Gastrocnemius medialis (tissue), 4 donors: ENCODE measurements around the gene NHERF2. TPM values are rescaled to one million over a fixed set of nuclear protein-coding genes. Genes with fewer than 3 reads are reported as not detected.
A peak's percentile ranks its signal among the peaks of the same experiment; 100 is the strongest.

Experiments
- ATAC-seq, 2 donors: fragments of 150-250 bp; one replicate each; pipeline ENCODE4 v1.9.1; 2016
- DNase-seq, 2 donors: peaks; one replicate each; pipeline ENCODE4 v3.0.0-alpha.2; 2019
- H3K27ac ChIP-seq, 4 donors: fragments of 200-600 bp; sonication (generic); 1 replicate in 1 of 4; 2 replicates in 3 of 4; pipeline ENCODE4 v1.5.1; 2016 to 2018; ENCODE audit warnings: mild to moderate bottlenecking in 2 of 4, moderate library complexity in 1 of 4
- H3K27me3 ChIP-seq, 3 donors: fragments of 200-600 bp; sonication (generic) in 2 of 3; 1 replicate in 1 of 3; 2 replicates in 2 of 3; pipeline versions ENCODE4 v1.5.1 to v1.6.0; 2016 to 2019; ENCODE audit warnings: mild to moderate bottlenecking in 1 of 3, moderate library complexity in 1 of 3
- H3K36me3 ChIP-seq, 2 donors: fragments of 200-600 bp; sonication (generic) in 1 of 2; one replicate each; pipeline ENCODE4 v1.5.1; 2017 to 2018
- H3K4me1 ChIP-seq, 2 donors: fragments of 200-600 bp; sonication (generic) in 1 of 2; one replicate each; pipeline ENCODE4 v1.5.1; 2016 to 2017; ENCODE audit warnings: mild to moderate bottlenecking in 2 of 2
- H3K4me3 ChIP-seq, 4 donors: fragments of 200-600 bp; sonication (generic) in 3 of 4; 1 replicate in 1 of 4; 2 replicates in 3 of 4; pipeline ENCODE4 v1.5.1; 2016 to 2019; ENCODE audit warnings: mild to moderate bottlenecking in 2 of 4
- H3K9me3 ChIP-seq, 3 donors: fragments of 200-600 bp; sonication (generic) in 2 of 3; 1 replicate in 1 of 3; 2 replicates in 2 of 3; pipeline ENCODE4 v1.5.1; 2016 to 2019
- CTCF ChIP-seq, 5 experiments: fragments of 450-650 bp in 3 of 5; fragments of 200-600 bp in 2 of 5; sonication (generic) in 2 of 5; IDR thresholded peaks in 4 of 5; conservative IDR thresholded peaks in 1 of 5; 1 replicate in 4 of 5; 2 replicates in 1 of 5; pipeline ENCODE4 v1.5.1; 2016 to 2019; ENCODE audit warnings: antibody characterized with exemption in 5 of 5, mild to moderate bottlenecking in 3 of 5, moderate library complexity in 3 of 5
- POLR2A ChIP-seq, 2 donors: fragments of 450-650 bp; IDR thresholded peaks; one replicate each; pipeline ENCODE4 v1.6.1; 2017; ENCODE audit warnings: antibody characterized with exemption in 2 of 2, mild to moderate bottlenecking in 2 of 2, moderate library complexity in 2 of 2
- in situ Hi-C, 4 donors: fragments of 200-750 bp; cut with MboI; loops; one replicate each; pipeline versions ENCODE4 v1.15.0 to v1.8.0; 2017; ENCODE audit warnings: low sequenced_read_pairs in 4 of 4
- intact Hi-C: fragments of 100-400 bp; cut with DNase I; formaldehyde crosslinking; loops from one replicate; pipeline ENCODE4 v1.15.1; 2023; ENCODE audit warnings: low total_unique reads
- total RNA-seq, 4 donors: library from RNA; depleted of rRNA; stranded (reverse); fragments of >200 nt; gene quantifications; one replicate each; pipeline versions ENCODE4 v1.1.0 to v1.2.3, GENCODE V29; 2016

Gene NHERF2
- total RNA-seq, 4 donors from 2014 or later: 51.6 to 86.9 (median 74.4) TPM

GRCh38 chr16:1979271-1980029, 47.3 kb upstream of the NHERF2 start:
- in situ Hi-C loops: no loop called here
- H3K4me1 ChIP-seq: peaks cover 7 to 13% of the 10 kb centered on the region in 2 donors
- H3K27me3 ChIP-seq: no peaks in the 10 kb centered on the region
- no peaks in the 10 kb centered on the region for H3K9me3 ChIP-seq
- H3K27ac ChIP-seq: no peak overlapping the region
- H3K36me3 ChIP-seq: peaks cover 0 to 44% of the 10 kb centered on the region in 2 donors
- intact Hi-C loops: loop anchor here (10.0 kb wide), 1 partner anchor 365 kb away; the partner anchor contains the start of genes CRAMP1 and IFT140
- H3K4me3 ChIP-seq: no peak overlapping the region
- no peak for DNase-seq
- no peak for ATAC-seq
- TF ChIP-seq CTCF (IDR thresholded peaks at IDR 0.05 in 4 of 5, conservative IDR thresholded peaks at IDR 0.05 in 1 of 5): no peak
- no peak for TF ChIP-seq POLR2A (IDR thresholded peaks at IDR 0.05)

- in situ Hi-C loops: no loop called here
- H3K4me1 ChIP-seq: peaks cover 13 to 21% of the 10 kb centered on the region in 2 donors
- TF ChIP-seq CTCF (IDR thresholded peaks at IDR 0.05 in 4 of 5, conservative IDR thresholded peaks at IDR 0.05 in 1 of 5) (no peak), POLR2A (IDR thresholded peaks at IDR 0.05) (no peak)
- H3K36me3 ChIP-seq: peaks cover 0 to 37% of the 10 kb centered on the region in 2 donors
- no peak overlapping the region for H3K4me3 ChIP-seq
- ATAC-seq (no peak), DNase-seq (peak in 1 of 2 donors; percentile 64)
- intact Hi-C loops: loop anchor here (10.0 kb wide), 1 partner anchor 365 kb away; the partner anchor contains the start of genes CRAMP1 and IFT140
- H3K27me3 ChIP-seq: no peaks in the 10 kb centered on the region
- H3K27ac ChIP-seq: no peak overlapping the region
- no peaks in the 10 kb centered on the region for H3K9me3 ChIP-seq
Observed at GRCh38 chr16:1980030-1980769, 46.5 kb upstream of the NHERF2 start.

GRCh38 chr16:1980770-1981087, 46.0 kb upstream of the NHERF2 start:
- intact Hi-C loops: loop anchor here (10.0 kb wide), 1 partner anchor 366 kb away; the partner anchor contains the start of genes CRAMP1 and IFT140
- Histone ChIP-seq H3K27ac (no peak overlapping the region), H3K4me3 (no peak overlapping the region), H3K4me1 (peaks cover 16 to 25% of the 10 kb centered on the region in 2 donors), H3K27me3 (no peaks in the 10 kb centered on the region), H3K9me3 (no peaks in the 10 kb centered on the region), H3K36me3 (peaks cover 0 to 36% of the 10 kb centered on the region in 2 donors)
- DNase-seq (no peak), ATAC-seq (no peak)
- TF ChIP-seq POLR2A (IDR thresholded peaks at IDR 0.05) (no peak), CTCF (IDR thresholded peaks at IDR 0.05 in 4 of 5, conservative IDR thresholded peaks at IDR 0.05 in 1 of 5) (no peak)
- in situ Hi-C loops: no loop called here

GRCh38 chr16:1981398-1981836, 45.3 kb upstream of the NHERF2 start, which contains the start of gene NOXO1:
TSS of gene NOXO1 (minus strand) at chr16:1981469. CDS start at chr16:1981179, 290 bp downstream.
- ATAC-seq (no peak), DNase-seq (no peak)
- in situ Hi-C loops (no loop called here), intact Hi-C loops (loop anchor here (10.0 kb wide), 1 partner anchor 367 kb away; the partner anchor contains the start of genes CRAMP1 and IFT140)
- H3K4me3 ChIP-seq: no peak within 1 kb of the TSS
- H3K9me3 ChIP-seq: no peaks in the 10 kb centered on the region
- TF ChIP-seq POLR2A (IDR thresholded peaks at IDR 0.05) (no peak), CTCF (IDR thresholded peaks at IDR 0.05 in 4 of 5, conservative IDR thresholded peaks at IDR 0.05 in 1 of 5) (no peak)
- no peak within 1 kb of the TSS for H3K27ac ChIP-seq
- H3K4me1 ChIP-seq: peaks cover 16 to 25% of the 10 kb centered on the region in 2 donors
- peaks cover 0 to 36% of the 10 kb centered on the region in 2 donors for H3K36me3 ChIP-seq
- no peaks in the 10 kb centered on the region for H3K27me3 ChIP-seq
